Chondrocyte (in vitro differentiated cells): Measurements from ENCODE around the gene PLD3. TPM values are rescaled to one million over a fixed set of nuclear protein-coding genes. Genes with fewer than 3 reads are reported as not detected.

Experiments
- DNase-seq: peaks from one replicate; pipeline ENCODE4 v3.0.0; 2021; ENCODE audit warnings: mixed read lengths, low spot score
- H3K27ac Mint-ChIP-seq: one replicate; pipeline ENCODE4 v1.8.0; 2021; ENCODE audit warnings: mild to moderate bottlenecking, moderate library complexity, mixed read lengths; ENCODE audit not compliant: unreplicated experiment
- H3K27me3 Mint-ChIP-seq: 2 replicates; pipeline ENCODE4 v1.8.0; 2021; ENCODE audit warnings: low read depth, mixed read lengths
- H3K36me3 Mint-ChIP-seq: 2 replicates; pipeline ENCODE4 v1.8.0; 2021; ENCODE audit warnings: low read depth, mixed read lengths
- H3K4me1 Mint-ChIP-seq: 2 replicates; pipeline ENCODE4 v1.8.0; 2021; ENCODE audit warnings: low read depth, mild to moderate bottlenecking, mixed read lengths
- H3K4me3 Mint-ChIP-seq: one replicate; pipeline ENCODE4 v1.8.0; 2021; ENCODE audit warnings: mild to moderate bottlenecking, moderate library complexity, mixed read lengths; ENCODE audit not compliant: unreplicated experiment
- H3K9me3 Mint-ChIP-seq: 2 replicates; pipeline ENCODE4 v1.8.0; 2021; ENCODE audit warnings: low read depth, mixed read lengths
- microRNA-seq: library from miRNA; unstranded; fragments of <30 nt; microRNA quantifications from one replicate; pipeline ENCODE4 v1.2.0, GENCODE V29; 2020; ENCODE audit warnings: borderline number of aligned reads
- total RNA-seq: library from RNA; stranded (reverse); gene quantifications from 3 replicates; pipeline ENCODE4 v1.2.1, GENCODE V29; 2021
- TF ChIP-seq, protein P1 (sequence below): fragments of 200-600 bp; sonication (generic); IDR thresholded peaks from 2 replicates; pipeline ENCODE4 v1.5.0; 2021; ENCODE audit warnings: antibody characterized with exemption, mild to moderate bottlenecking, moderate library complexity

Gene PLD3
- total RNA-seq, 1 donor from 2014 or later = 478 TPM

DNA sequence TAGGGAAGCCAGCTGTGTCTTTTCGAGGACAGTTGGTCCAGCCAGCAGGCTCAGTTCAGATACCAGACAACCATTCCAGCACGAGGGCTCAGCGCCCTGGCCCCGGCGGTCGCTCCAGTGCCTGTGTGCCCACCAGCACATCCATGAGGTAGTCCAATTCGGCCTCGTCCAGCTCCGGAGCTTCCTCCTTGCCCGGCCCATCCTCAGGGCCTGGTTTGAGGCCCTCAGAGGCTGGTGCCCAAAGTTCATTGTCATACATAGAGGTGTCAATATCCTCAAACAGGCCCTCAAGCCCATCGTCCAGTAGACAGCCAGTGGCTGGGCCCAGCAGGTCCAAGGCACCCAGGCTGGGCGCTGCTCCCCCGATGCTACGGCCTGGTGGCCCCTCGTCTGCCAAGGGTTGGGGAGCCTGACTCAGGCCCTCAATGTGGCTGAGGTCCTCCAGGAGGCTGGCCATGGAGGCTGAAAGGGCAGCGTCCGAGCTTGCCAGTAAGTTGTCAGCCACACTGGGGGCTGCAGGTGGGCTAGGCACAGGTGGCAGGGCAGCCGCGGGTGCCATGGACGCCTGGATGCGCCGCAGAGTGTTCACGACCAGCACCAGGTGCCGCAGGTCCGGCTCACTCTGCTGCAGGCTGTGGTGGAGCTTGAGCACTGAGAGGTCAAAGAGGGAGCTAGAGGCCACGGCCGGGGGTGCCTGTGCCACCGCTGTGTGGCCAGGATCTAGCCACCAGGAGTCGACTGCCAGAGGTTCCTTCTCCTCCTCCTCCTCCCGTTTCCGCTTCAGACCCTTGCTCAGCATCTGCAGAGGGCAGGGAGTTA lies 74.5 kb downstream of the PLD3 start:
- DNase-seq = no peak
- H3K36me3 Mint-ChIP-seq = peaks cover 6% of the 10 kb centered on the region
- H3K27me3 Mint-ChIP-seq = no peaks in the 10 kb centered on the region
- TF ChIP-seq, protein P1, sequence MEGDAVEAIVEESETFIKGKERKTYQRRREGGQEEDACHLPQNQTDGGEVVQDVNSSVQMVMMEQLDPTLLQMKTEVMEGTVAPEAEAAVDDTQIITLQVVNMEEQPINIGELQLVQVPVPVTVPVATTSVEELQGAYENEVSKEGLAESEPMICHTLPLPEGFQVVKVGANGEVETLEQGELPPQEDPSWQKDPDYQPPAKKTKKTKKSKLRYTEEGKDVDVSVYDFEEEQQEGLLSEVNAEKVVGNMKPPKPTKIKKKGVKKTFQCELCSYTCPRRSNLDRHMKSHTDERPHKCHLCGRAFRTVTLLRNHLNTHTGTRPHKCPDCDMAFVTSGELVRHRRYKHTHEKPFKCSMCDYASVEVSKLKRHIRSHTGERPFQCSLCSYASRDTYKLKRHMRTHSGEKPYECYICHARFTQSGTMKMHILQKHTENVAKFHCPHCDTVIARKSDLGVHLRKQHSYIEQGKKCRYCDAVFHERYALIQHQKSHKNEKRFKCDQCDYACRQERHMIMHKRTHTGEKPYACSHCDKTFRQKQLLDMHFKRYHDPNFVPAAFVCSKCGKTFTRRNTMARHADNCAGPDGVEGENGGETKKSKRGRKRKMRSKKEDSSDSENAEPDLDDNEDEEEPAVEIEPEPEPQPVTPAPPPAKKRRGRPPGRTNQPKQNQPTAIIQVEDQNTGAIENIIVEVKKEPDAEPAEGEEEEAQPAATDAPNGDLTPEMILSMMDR = no peak
- peak overlapping the region; percentile 84 for H3K27ac Mint-ChIP-seq
- peaks cover 31% of the 10 kb centered on the region for H3K4me1 Mint-ChIP-seq
- no peaks in the 10 kb centered on the region for H3K9me3 Mint-ChIP-seq
- no peak overlapping the region for H3K4me3 Mint-ChIP-seq

DNA sequence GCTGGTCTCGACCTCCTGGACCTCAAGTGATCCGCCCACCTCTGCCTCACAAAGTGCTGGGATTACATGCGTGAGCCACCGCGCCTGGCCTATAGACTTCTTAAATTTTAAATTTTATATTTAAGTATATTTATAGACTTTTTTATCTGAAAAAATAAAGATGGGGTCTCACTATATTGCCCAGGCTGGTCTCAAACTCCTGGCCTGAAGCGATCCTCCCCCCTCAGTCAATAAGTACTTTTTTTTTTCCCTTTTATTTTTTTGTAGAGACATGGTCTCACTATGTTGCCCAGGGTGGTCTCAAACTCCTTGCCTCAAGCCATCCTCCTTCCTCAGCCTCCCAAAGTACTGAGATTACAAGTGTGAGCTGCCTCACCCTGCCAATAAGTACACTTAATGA lies 75.4 kb downstream of the PLD3 start:
- DNase-seq = no peak
- peak overlapping the region; percentile 63 for H3K4me3 Mint-ChIP-seq
- TF ChIP-seq, protein P1 = no peak
- H3K27ac Mint-ChIP-seq = peak overlapping the region; percentile 87
- peaks cover 31% of the 10 kb centered on the region for H3K4me1 Mint-ChIP-seq
- H3K27me3 Mint-ChIP-seq = no peaks in the 10 kb centered on the region
- H3K36me3 Mint-ChIP-seq = peaks cover 6% of the 10 kb centered on the region
- no peaks in the 10 kb centered on the region for H3K9me3 Mint-ChIP-seq

DNA sequence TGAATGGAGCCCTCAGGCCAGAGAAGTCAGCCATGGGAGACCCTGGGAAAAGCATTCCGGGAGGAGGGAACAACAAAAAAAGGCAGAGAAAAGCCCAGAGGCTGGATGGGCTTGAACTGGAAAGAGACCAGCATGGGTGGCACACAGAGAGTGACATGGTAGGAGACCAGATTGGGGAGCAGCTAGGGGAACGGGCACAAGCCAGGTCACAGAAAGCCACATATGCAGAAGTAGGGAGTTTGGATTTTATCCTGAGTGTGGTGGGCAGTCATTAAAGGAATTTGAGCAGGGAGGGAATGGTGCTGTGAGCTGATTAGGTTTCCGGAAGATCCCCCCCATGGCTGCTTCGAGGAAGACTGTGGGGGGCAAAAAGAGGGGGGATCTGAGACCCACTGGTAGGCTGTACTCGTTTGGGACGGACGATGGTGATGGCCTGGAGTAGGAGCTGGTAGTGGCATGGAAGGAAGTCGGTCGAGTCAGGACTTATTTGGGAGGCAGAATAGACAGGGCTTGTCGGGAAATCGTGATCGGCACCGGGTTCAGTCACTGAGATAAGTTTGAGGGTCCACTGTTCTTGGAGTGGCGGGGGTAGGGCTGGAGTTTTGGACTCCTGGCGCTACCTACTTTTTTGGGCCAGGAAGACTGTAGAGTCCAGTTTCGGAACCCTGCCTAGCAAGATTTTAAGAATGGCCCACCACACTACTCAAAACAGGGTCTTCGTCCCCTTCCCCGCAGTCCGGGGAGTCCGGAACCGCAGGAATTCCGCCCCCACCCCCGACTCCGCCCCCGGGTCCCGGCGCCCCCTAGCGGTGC lies 76.3 kb downstream of the PLD3 start:
- peaks cover 6% of the 10 kb centered on the region for H3K36me3 Mint-ChIP-seq
- H3K4me3 Mint-ChIP-seq = peak overlapping the region; percentile 93
- H3K27ac Mint-ChIP-seq = peak overlapping the region; percentile 98
- no peaks in the 10 kb centered on the region for H3K27me3 Mint-ChIP-seq
- no peak for DNase-seq
- H3K9me3 Mint-ChIP-seq = no peaks in the 10 kb centered on the region
- TF ChIP-seq, protein P1 = no peak
- peaks cover 31% of the 10 kb centered on the region for H3K4me1 Mint-ChIP-seq

DNA sequence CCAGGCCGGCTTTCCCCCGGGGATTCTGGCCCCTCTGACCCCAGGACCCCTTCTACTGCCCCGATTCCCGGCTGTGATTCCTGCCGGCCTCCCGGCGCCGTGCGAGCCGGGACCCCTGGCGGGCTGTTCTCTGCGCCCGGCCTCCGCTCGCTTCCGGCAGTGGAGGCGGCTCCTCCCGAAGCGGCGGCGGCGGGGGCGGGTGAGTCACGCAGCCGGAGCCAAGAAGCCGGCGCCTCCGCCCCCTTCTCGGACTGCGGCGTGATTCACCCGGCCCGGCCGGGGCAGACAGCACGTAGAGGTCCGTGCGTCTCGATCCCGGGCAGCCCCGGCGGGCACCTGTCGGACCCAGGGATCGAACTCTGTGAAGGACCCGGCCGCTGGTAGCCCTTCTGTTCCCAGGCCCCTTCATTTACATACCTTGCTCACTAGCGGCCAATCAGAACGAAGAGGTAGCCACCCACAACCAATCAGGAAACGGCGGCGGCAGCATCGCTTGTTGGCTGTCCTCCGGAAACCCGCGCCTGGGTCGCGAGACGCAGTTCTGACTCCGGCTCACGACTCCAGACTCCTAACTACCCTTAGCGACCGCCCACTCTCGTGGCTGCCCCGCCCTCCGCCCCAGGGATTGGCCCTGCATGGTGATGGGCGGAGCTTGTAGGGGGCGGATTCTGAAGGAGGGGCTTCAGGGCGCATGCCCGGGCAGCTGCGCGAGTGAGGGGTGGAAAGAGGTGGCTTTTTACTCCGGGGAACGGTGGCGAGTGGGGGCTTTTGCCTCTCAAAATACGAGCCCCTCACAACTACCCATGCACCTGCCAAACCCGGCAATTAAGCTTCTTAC lies 77.2 kb downstream of the PLD3 start, which contains the start of gene SERTAD1:
Gene SERTAD1 (minus strand): TSS at position 543 of the 838 bp plus-strand sequence. CDS start 2,446 bp downstream, outside the sequence.
- H3K36me3 Mint-ChIP-seq = peaks cover 6% of the 10 kb centered on the region
- DNase-seq = peak; percentile 100
- TF ChIP-seq, protein P1 = peak; percentile 96
- H3K4me1 Mint-ChIP-seq = peaks cover 29% of the 10 kb centered on the region
- no peaks in the 10 kb centered on the region for H3K9me3 Mint-ChIP-seq
- H3K4me3 Mint-ChIP-seq = peak within 1 kb of the TSS; percentile 93
- no peaks in the 10 kb centered on the region for H3K27me3 Mint-ChIP-seq
- peak within 1 kb of the TSS; percentile 98 for H3K27ac Mint-ChIP-seq

Small RNA genes lying within 50 kb of the gene (microRNA-seq; reads per million reads assigned to microRNA genes)
- gene MIR6796 = not detected

Other genes starting within 250 kb of the PLD3 start
- gene MAP3K10, start 157.3 kb upstream of the PLD3 start, total RNA-seq = 20.0 to 22.7 TPM (median 21.0 TPM) in 3 replicates
- gene TTC9B, start 130.3 kb upstream of the PLD3 start, total RNA-seq = not detected in 3 replicates
- gene CCNP, start 122.0 kb upstream of the PLD3 start, total RNA-seq = 0.52 to 0.73 TPM (median 0.59 TPM) in 3 replicates
- gene AKT2, start 63.4 kb upstream of the PLD3 start, total RNA-seq = 99.9 to 136 TPM (median 100 TPM) in 3 replicates
- 19.4 to 22.2 TPM (median 21.5 TPM) in 3 replicates for gene C19orf47, start 298 bp upstream of the PLD3 start, total RNA-seq
- gene HIPK4, start 41.5 kb downstream of the PLD3 start, total RNA-seq = 0.20 to 0.53 TPM (median 0.46 TPM) in 3 replicates
- gene PRX, start 64.7 kb downstream of the PLD3 start, total RNA-seq = 3.6 to 4.9 TPM (median 4.5 TPM) in 3 replicates
- 13.0 to 14.8 TPM (median 14.5 TPM) in 3 replicates for gene SERTAD1, start 77.3 kb downstream of the PLD3 start, total RNA-seq
- 36.7 to 43.6 TPM (median 40.3 TPM) in 3 replicates for gene SERTAD3, start 95.6 kb downstream of the PLD3 start, total RNA-seq
- gene BLVRB, start 117.0 kb downstream of the PLD3 start, total RNA-seq = 48.3 to 53.9 TPM (median 53.1 TPM) in 3 replicates
- gene SPTBN4, start 118.3 kb downstream of the PLD3 start, total RNA-seq = 1.4 to 2.5 TPM (median 2.3 TPM) in 3 replicates
- 40.9 to 47.8 TPM (median 46.8 TPM) in 3 replicates for gene SHKBP1, start 228.2 kb downstream of the PLD3 start, total RNA-seq